GM19324 (cell line): ENCODE data around the gene NAALADL2.
"Not testable (repeated sequence)": the region's sequence is repeated elsewhere in the genome, so short reads cannot be mapped to it uniquely, and the experiment has no call there.

Experiments
- ATAC-seq: cut with Tn5 transposase; IDR thresholded peaks from one replicate; pipeline ENCODE4 v1.9.1; 2021; ENCODE audit warnings: mild to moderate bottlenecking, moderate library complexity; ENCODE audit not compliant: unreplicated experiment, low FRiP score

Gene NAALADL2

DNA sequence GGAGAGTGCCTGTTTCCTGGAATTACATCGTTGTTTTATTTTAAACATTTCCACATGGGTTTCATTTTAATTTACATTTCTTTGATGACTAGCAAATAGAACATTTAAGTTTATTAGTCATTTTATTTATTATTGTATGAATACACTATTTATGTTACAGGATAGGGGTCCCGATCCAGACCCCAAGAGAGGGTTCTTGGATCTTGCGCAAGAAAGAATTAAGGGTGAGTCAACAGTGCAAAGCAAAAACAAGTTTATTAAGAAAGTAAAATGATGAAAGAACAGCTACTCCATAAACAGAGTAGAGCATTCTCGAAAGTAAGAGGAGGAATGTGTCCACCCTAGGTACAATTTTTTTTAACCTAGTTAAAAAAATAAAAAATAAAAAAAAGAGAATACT lies 539.5 kb downstream of the NAALADL2 start:
- ATAC-seq: no peak

DNA sequence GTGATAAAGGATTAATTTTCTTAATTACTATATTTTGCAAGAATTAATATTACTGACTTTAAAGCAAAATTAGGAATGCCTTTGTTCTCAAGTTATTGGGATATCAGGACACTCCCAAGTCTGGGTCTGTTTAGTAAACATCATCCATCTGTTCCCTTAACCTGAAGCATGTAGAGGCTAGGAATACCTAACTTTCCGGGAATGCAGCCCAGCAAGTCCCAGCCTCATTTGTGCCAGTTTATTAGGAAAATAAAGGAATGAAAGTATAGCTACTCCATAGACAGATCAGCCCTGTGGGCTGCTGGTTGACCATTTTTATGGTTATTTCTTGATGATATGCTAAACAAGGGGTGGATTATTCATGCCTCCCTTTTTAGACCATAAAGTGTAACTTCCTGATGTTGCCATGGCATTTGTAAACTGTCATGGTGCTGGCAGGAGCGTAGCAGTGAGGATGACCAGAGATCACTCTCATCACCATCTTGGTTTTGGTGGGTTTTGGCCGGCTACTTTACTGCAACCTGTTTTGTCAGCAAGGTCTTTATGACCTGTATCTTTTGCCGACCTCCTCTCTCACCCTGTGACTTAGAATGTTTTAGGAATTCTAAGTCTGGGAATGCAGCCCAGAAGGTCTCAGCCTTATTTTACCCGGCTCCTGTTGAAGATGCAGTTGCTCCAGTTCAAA lies 540.2 kb downstream of the NAALADL2 start:
- no peak for ATAC-seq

DNA sequence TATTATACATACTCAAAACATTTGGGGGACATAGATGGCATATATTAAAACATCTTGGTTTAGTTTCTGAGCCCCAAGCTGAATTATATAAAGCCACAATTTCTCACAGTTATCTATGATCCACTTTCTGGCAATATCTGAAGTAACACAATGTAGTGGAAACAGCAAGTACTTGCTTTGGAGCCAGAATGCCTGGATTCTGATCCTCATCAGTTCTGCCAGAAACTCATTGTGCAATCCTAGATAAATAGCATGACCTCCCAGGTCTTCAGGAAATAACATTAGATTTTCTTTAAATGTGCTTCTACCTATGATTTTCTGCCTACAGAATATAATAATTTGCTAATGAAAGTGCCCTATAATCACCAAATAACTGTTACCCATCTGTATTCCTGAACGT lies 544.9 kb downstream of the NAALADL2 start:
- ATAC-seq: no peak

DNA sequence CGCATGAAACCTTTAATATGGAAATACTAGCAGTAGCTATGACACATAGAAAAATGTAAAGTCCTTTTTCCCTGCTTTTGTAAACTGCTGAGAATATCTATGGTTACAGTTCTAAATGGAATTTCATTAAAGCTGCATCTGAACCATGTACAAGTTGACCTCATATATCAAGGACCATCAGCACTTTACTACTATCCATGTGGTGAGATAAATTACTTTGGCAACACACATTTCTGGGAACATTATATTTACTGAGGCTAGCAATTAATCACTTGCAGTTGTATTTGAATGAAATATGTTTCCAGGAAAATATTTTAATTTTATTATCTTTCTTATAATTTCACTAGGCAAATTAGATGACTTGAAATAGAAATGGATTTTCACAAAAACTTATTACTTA lies 545.5 kb downstream of the NAALADL2 start:
- ATAC-seq: no peak

DNA sequence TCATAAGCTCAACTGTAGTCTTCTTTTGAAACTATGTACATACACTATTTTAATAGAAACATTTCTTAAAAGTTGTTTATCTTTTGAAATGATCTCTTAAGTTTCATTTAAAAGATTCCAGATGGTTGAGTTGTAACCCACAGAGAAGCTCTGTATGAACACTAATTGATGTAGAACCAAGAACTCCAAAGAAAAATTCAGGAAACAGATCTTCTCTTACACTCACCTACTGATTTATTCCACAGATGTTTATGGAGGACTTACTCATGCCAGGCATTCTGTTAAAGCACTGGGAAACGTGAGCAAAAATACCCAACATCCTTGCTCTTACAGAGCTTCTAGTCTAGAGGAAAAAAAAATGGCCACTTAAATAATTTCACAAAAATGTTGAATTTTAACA lies 551.1 kb downstream of the NAALADL2 start:
- no peak for ATAC-seq

DNA sequence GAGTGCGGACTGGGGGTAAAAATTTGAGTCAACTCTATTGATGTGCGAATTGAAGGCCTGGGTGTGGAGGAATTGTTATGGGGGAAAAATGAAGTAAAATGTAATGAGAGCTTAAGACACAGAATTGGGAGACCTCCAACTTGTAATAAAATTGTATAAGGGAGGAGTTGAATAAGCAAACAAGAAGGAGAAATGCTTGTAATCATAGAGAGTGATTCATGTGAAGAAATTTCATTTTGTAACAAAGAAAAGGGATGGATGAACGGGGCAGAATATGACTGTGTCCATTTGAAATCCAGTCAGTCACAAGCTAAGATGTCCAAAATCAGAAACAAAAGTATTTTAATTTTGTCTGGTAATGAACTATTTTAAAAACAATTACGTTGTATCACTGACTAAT lies 552.3 kb downstream of the NAALADL2 start:
- no peak for ATAC-seq

DNA sequence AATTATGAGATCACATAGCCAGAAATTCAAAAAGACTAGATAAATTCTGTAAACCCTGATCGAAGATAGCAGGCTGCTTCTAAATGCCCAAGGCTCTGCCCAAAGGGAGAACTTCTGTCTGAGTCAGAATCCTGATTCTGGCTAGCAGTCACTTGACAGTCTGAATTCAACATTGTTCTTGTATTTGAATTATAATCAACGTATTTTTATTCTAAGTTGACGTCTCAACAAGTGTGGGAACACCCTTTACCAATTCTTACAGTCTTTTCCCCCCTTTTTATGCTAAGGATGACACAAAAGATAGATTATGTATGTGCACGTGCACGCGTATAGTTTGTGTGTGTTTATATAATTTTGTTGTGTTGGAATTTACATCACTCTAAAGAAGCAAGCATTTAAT lies 552.8 kb downstream of the NAALADL2 start:
- ATAC-seq: no peak

DNA sequence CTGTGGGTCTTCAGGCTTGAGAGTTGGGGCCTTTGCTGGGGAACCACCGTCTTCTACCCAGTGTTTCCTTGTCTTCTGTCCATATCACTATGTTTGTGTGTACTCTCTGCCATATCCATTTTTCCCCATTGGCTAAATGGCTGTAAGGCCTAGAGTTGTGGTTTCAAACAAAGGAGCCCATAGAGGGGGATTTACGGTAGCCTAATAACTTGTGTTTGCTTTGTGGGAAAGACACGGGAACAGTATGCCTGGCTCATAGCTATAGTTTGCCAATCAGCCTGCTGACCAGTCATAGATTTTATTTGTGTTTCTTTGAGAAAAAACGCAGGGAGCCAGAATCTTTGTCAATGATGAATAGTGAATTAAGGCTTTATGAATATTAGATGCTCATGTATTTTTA lies 554.8 kb downstream of the NAALADL2 start:
- no peak for ATAC-seq

DNA sequence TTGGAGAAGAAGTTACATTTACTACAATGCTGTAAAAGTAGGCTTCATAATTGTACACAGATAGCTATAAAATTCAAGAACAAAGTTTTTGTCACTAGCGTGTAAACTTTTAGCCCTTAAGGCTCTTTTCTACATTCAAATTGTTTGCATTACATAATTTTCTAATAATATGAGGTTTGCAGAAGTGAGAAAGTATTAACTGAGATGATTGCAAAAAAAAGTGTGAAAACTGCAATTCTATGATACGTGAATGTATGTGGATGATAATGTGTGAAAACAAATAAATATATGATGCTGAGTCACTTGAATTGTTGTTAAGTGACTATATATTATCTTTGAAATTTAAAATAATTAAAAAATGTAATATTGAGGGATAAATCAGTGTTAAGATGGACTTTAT lies 557.5 kb downstream of the NAALADL2 start:
- no peak for ATAC-seq

DNA sequence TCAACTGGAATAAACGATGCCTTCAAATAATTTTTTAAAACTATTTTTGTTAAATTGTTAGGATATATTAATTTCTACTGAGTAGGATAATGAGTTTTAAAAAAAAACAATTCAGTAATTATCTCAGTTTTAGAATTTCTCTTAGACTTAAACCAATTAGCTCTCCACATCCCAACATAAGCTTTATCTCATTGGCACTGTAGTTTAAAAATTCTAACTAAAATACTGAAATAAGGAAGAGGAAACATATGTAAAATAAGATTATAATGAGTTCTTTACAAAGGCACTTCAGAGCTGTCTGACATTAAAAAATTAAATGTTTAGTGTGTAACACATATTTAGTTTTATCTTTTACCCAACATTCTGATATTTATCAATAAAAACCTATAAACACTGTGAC lies 558.3 kb downstream of the NAALADL2 start:
- ATAC-seq: no peak

DNA sequence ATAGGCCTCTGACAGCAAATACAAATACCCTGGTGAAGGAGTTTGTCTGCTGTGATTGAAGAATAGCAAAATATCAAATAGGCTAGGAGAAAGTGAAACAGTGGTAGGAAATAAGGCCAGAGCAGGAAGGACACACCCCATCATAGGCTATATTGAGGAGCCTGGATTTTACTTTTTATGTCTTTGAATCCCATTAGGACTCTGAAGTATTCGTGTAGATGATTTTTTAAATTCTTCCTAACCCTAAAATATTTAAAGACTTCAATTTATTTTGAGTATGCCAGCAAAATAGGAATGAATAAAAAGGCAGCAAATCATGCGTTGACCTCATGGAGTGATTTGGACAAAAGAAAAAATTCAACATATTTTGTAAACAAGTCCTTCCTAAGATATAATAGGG lies 562.8 kb downstream of the NAALADL2 start:
- ATAC-seq: no peak

DNA sequence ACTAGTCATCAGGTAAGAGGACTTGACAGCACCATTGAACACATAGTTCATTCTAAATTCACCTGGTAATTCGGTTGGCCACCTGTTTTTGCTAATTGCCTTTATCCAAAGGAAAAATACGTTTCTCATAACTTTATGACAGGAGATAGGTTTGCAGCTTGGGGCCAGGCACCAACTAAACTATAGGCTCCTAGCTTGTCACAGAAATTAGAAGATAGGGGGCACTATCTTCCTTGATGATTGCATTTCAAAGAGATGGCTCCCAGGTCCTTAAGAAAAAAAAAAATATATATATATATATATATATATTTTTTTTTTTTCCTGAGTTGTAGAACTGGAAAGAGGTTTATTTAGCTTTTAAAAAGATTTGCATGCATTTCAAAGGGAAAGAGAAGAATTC lies 563.6 kb downstream of the NAALADL2 start:
- ATAC-seq: no peak

DNA sequence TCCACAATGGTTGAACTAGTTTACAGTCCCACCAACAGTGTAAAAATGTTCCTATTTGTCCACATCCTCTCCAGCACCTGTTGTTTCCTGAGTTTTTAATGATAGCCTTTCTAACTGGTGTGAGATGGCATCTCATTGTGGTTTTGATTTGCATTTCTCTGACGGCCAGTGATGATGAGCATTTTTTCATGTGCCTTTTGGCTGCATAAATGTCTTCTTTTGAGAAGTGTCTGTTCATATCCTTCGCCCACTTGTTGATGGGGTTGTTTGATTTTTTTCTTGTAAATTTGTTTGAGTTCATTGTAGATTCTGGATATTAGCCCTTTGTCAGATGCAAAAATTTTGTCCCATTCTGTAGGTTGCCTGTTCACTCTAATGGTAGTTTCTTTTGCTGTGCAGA lies 564.7 kb downstream of the NAALADL2 start:
- not testable (repeated sequence) for ATAC-seq

DNA sequence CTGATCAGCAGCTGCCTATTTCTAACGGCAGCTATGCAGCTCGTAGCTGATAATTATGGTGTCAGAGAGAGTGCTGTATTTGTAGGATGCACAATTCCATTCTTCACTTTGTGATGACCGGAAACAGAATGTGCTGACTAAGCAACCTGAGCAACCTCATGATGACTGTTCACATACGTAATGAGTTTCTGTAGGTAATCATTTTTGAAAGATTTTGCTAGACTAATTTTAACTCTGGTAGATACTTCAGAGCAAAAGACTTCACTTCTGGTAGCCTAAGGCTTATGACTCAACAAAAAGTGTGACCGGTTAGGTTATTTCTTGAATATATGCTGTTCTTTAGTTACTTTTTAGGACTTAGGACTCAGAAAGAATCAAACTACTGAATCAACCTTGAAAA lies 567.7 kb downstream of the NAALADL2 start:
- no peak for ATAC-seq

DNA sequence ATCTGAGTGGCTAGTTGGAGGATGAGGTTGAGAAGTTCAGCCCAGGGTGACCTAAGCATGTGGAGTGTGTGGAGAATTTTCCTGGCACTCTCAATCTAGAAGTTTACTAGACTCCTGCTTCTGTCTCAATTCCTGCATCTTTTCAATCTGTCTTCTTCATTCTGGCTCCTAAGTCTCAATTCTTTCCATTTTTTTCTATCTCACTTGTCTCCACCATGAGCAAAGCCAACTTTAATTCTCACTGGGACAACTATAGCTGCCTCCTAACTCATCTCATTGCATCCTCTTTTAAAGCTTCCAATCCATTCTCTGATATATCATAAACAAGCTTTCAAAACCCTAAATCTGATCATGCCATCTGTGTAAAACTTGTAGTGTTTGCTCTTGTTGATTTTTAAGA lies 569.3 kb downstream of the NAALADL2 start:
- ATAC-seq: no peak

DNA sequence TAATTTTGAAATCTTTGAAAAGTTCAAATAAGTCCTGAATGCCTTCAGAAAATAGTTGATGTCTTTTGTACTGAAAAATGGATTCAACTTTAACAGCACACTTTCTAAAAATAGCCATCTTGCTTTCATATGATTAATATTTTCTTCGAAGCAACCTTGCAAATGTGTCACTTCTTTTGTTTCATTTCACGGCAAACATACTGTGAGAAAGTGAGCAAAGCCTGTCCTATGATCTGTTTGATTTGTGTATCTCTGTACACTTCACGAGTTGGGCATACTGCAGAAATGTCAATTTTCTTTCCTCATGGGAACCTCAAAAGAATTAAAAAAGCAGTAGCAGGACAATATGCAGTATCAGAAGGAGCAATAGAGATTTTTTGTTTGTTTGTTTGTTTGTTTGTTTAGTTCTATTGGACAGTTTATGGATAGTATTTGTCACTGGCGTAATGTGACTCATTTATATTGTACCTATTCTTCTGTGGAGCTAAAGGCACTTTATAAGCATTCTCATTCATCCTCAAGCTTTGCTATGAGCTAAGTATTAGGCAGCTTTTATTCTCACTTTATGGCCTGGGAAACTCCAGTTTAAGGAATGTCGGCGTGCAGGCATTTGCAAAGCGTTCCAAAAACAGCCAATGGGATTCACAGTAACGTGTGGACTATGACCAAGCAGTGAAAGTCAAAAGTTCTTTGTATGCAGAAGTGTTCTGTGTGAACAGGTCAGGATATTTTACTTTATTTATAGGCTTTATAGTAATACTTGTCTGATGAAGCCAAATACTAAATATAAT lies 572.0 kb downstream of the NAALADL2 start:
- ATAC-seq: no peak

DNA sequence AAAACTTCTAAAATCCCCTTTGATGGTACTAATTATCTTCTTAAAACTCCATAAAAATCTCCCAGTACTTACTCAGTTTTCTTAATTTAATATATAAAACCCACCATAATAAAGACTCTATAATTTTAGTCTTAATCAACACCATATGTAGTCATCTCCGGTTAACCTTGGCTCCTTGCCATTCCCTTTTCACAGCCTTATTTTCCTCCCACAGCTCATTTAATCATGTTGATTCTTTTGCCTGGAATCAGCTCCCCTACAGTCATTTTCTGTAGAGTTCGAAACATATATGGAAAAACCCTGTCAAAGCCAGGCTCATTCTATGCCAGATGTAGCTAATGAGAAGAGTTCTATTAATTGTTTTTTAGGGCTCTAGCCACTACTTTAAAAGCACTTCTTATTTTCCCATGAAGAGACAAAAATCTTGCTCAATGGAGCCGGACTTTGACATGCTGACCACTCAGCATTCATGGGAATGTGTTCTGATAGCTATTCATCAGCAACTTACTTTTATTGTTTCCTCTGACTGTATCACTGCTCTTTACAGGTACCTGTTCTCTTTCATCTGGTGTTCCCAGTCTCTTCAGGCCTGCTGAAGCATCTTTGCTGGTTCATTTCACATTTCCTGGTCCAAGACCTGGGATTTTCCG lies 573.4 kb downstream of the NAALADL2 start:
- ATAC-seq: no peak

DNA sequence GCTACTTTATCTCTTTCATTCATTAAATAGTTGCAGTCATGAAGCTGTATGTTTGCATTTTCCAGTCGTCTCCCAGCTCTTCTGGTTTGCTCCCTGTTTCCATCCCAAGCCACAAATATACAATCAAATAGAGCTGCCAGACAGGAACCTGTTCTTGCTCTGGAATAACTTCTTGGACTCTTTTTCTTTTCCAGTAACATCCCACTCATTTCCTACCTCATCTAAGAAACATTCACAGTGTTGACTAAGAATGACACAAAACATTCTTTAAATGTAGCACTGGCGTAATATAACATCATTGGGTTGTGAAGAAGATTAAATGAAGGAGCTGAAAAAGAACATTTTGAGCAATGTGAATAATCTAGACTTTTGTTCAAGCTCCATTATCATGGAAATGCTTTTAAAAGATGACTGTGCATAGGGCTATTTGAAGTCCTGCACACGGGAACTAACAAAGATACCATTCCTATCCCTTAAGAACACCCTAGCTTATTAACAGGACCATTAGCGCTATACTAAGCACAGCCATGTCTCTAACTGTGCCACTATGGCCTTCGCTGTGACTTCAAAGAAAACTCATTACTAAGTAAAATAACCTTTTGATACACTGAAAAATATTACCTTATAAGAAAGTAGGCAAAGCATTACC lies 574.0 kb downstream of the NAALADL2 start:
- ATAC-seq: no peak

DNA sequence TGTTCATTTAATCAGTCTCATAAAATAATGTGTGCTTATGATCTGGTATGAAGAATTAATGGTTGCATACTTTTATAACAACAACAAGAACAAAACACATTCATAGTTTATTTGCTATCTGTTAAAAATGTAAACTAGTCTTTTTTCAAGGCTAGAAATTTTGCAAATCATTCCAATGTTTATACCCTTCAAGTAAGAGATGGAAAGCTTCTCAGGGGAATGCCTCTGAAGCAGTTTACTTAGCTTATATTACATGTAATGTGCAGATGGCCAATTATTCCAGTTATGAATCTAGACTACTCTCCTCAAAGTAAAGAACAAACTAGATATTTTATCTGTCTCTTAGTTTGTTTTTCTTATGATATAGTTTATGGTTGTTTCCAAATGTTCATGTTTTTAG lies 575.4 kb downstream of the NAALADL2 start:
- no peak for ATAC-seq

DNA sequence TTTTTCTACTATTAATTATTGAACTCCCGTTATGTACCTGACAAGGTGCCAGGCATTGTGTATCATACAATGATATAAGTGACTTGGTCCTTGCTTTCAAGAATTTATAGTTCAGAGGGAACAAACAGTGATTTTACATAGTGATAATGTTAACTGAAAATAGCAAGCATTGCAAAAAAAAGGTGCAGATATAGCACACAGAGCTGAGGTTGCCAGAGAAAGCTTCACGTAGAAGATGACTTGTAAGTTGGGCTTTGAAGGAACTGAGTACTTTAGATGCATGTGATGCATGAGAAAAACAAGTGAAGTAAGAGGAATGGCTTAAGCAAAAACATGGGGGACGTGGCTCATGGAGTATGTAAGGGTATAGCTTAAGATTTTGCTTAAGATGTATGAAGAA lies 584.5 kb downstream of the NAALADL2 start:
- no peak for ATAC-seq

DNA sequence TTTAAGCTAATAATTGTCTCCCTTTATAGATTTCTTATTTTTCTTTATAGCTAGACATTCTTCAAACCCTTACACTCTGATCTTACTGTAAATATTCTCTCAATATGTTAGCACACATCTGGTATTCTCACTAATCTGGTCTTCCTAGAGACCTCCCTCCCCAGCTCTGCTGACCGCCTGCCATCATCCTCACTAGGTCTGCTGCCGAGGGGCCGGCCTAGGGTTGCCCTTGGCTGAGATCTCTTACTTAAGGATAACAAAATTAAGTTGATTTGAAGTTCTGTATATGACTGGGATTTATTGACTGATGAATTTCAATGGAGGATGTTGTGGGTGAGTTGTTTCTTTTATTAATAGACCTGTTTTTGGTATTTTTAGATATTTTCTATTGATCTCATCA lies 586.6 kb downstream of the NAALADL2 start:
- no peak for ATAC-seq
